Suppressor macrophage treated with lipopolysaccharide for 1 hour (primary cell): ENCODE measurements around the gene KIFC3.
A peak's percentile ranks its signal among the peaks of the same experiment; 100 is the strongest.

Source experiments
- DNase-seq, 3 donors: peaks; one replicate each; pipeline ENCODE4 v3.0.0-alpha.2; 2020 to 2022

Gene KIFC3

DNA sequence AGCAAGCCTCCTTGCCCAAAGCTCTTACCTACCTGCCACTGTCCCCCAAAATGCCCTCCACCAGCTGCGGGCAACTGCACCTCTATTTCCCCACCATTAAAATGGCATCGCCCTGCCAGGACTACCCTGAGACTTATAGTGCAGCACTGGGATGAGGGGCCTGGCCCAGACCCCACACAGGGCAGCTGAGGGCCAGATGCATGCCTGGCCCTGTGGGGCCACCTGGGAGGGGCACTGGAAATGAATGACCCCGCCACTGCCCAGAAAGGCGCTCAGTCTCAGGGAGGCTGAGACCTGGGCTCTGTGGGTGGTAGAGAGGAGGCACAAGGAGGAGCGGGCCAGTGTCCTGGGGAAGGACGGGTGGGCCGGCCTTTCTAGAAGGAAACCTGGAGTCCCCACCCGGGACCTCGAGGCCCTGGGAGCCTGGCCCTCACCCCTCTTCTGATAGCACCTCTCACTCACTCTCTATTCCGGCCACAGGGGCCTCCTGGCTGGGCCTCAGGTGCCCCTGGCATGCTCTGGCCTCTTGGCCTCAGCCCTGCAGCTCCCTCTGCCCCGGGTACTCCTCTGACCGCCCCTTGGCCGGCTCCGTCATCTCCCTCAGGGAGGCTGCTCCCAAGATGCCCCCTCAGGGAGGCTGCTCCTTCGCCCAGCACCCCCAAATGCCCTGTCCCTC is 39.8 kb downstream of the KIFC3 start:
- DNase-seq = no peak

DNA sequence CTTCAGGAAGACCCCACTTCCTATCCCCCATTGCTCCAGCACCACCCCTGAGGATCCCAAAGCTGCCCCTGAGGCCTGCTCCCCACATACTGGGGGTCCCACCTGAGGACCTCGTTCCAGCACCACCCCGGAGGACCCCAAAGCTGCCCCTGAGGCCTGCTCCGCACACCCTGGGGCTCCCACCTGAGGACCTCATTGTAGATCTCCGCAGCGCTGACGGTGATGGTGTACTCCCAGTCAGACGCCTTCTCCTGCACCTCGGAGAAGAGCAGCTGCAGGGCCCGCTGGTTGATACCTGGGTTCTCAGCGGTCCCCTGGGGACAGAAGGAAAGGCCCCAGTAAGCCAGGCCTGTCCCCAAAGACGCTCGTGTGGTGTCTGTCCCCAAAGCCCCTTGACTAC is 40.3 kb downstream of the KIFC3 start:
- DNase-seq = no peak

GRCh38 chr16:57761301-57761700 is 41.0 kb downstream of the KIFC3 start:
- DNase-seq = no peak

DNA sequence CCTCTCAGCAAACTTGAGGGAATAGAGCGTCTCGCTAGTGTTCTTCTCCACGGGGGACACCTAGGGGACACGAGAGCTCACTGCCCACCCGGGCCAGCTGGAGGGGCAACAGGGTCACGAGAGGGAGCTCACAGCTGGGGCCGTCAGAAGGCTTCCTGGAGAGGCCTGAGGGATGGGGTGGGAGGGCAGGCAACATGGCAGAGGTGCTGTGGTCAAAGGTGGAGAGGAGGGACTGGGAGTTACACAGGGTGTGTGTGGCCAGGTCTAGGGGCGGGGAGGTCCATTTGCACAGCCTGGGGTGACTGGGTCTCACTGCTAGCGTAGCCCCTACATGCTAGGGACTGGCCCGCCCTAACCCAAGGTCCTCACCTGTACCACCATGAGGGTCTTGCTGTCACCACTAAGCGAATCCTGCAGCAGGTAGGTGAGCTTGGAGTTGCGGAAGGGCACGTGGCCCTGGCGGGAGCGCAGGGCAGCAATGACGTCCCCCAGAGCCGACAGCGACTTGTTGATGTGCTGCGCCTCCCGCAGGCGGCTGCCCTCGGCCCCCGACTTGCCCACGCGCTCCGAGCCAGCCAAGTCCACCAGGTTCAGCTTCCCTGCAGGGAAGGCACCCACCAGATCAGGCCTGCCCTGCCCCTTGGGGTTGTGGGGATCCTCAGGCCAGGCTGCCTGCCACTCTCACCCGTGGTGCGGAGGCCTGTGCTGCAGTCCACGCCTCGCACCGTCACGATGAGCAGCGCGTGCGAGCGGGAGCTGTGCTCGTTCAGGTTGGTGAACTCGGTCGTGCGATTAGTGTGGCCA is 41.7 kb downstream of the KIFC3 start:
- DNase-seq = no peak

GRCh38 chr16:57759541-57760356 is 42.5 kb downstream of the KIFC3 start:
- DNase-seq = peak in 2 of 3 donors; percentile 21 to 50

GRCh38 chr16:57759131-57759530 is 43.2 kb downstream of the KIFC3 start:
- DNase-seq = no peak

DNA sequence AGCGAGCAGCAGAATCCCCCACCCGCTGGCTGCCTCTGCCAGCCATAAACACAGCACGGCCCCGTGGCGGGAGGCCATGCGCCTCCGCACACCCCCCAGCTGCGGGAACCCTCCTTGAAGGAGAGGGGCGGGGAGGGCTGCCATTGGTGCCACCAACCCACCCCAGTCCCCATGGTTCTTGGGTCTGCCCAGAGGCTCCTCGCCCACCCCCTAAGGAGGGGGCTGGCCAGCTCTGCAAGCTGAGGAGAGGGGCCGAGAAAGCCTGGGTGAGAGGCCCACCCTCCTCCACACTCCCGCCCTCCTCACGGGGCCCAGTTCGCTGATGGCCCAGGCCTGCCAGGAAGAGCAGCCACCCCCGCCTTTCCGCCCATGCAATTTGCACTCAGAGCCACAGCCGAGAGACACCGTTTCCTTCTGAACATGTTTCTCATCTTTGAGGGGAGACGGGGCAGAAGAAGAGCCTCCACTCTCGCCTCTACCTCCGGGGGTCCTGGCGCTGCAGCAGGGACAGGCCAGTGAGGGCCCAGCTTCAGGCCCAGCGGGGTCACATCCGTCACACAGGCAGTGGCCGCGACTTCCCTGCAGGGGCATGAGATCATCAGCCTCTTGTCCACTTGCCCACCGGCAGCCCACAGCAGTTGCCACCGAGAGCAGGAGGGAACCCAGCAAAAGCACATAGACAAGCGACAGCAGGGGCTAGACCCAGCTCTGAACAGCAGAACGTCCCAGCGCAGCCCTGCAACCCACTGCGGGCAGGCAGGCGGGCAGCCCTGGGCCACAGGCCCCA is 43.8 kb downstream of the KIFC3 start:
- DNase-seq = no peak

DNA sequence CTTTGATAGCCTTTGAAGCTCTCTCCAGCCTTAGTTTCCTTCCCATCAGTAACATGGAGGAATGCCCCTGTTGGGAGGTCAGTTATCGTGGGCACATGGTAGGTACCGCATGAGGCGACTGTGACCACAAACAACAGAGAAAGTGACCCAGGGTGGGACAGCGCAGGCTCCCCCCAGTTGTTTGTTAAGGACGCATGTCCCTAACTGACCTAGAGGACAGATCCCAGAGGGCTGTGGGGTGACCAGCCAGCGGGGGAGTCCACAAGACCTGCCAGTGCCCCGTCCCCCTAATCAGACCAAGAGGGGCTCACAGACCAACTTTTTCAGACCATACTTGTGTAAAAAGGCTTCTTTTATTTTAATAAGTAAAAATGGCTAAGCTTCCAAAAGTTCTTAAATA is 44.4 kb downstream of the KIFC3 start:
- no peak for DNase-seq

DNA sequence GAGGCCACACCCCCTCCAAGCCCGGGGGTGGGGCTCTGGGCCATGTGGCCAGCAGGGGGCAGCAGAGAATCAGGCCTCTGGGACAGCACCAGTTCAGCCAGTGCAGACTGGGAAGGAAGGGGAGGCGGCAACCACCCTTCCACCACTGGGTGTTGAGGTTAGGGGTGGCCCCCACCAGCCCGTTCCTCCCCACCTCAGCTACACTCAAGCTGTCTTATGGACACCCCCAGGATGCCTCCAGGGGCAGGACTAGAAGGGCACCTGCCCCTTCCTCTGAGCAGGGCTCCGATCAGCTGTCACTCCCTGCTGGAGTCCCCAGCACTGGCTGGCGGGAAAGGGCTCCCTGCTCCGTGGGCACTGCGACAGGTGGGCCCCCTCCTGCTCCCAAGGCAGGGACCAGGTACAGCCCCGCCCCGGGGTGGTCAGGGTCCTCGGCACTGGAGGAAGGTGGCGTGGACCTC is 44.9 kb downstream of the KIFC3 start:
- peak; percentile 86 to 95 (median 92) for DNase-seq

DNA sequence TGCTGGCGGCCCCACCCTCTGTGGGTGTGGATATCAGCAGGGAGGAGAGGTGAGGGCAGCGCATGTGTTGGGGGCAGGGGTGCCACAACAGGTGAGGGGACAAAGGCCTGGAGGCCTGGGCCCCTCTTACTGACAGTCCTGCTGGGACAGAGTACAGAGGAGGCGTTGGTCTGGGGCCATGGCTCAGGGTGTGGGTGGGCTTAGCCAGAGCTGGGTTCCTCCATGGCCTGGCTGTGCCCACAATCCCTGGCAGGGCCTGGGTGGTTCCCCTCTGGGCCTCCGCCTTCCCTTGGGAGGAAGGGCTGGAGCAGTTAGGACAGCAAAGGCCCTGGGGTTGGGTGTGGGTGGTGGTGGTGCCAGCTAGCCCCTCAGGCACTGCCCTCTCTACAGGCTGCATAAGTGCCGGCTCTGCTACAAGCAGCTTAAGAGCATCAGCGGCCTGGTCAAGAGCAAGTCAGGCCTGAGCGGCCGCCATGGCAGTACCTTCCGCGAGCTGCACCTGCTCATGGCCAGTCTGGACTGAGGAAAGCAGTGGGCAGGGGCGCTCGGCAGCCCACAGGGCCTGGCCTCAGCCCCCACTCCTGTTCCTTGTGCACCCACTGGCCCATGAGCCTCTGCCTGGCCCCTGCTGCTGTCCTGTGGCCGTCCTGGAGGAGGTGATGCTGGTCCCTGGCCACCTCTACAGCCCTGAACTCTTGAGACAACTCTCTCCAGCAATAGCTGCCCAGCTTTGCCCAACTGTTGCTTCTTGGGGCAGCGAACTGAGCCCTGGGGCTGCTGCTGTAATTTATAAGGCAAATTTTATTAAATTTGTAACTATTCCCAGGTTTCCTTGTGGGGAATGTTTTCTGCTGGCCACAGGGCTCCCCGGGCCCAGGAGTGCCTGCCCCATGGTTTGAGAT is 45.6 kb downstream of the KIFC3 start:
- no peak for DNase-seq

DNA sequence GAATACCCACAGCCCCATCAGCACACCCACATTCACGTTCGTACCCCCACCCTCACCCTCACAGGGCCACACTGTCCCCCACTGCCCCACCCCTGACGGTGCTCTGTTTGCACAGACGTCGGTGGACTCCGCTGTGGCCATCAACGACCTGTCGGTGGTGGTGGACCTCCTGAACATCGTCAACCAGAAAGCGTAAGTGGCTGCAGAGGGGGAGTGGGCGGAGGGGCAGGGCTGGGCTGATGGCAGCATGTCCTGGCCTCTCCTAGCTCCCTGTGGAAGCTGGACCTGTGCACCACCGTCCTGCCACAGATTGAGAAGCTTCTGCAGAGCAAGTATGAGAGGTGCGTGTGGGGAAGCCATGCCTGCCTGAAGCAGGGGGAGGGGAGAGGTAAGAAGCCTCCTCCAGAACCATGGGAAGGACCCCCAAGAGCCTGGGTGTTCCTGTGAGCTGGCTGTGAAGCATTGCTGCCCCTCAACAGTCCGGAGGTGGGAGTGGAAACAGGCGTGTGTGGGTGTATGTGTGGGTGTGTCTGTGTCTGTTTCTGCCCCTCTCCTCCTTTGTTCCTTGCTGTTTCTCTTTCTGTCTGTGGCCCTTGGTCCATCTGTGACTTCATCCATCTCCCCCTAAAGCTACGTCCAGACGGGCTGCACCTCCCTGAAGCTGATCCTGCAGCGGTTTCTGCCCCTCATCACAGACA is 46.4 kb downstream of the KIFC3 start:
- DNase-seq = no peak

- no peak for DNase-seq
Observed at GRCh38 chr16:57755061-57755684, 47.1 kb downstream of the KIFC3 start.

DNA sequence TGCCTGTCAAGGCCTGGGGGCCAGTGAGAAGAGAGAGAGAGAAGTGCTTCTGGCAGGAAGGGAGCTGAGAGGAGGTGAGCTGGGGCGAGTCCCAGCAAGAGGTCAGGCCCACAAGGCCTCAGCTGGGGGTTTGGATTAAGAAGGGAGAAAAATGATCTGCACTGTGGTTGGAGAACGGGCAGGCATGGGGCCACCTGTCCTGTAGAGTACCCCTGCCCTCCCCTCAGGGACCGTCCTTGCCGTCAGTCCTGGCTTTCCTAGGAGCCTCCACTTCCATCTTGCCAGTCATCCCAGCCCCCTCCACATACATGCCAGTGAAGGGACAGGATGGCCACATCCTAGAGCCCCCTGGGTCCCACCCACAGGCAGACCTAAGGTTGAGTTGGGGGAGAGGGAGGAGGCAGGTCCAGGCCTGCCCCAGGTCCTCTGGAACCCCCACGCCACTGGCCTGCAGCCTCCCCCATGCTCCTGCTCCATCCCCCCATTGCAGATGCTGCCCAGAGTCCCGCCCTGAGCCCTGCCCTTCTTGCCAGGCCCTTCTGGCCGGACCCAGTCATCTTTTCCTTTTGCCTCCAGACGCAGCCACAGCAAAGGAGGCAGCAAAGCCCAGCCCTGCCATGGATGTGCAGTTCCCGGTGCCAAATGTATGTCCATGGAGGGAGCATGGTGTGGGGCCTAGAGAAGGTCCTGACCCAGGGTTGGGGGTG is 47.8 kb downstream of the KIFC3 start:
- DNase-seq = no peak

DNA sequence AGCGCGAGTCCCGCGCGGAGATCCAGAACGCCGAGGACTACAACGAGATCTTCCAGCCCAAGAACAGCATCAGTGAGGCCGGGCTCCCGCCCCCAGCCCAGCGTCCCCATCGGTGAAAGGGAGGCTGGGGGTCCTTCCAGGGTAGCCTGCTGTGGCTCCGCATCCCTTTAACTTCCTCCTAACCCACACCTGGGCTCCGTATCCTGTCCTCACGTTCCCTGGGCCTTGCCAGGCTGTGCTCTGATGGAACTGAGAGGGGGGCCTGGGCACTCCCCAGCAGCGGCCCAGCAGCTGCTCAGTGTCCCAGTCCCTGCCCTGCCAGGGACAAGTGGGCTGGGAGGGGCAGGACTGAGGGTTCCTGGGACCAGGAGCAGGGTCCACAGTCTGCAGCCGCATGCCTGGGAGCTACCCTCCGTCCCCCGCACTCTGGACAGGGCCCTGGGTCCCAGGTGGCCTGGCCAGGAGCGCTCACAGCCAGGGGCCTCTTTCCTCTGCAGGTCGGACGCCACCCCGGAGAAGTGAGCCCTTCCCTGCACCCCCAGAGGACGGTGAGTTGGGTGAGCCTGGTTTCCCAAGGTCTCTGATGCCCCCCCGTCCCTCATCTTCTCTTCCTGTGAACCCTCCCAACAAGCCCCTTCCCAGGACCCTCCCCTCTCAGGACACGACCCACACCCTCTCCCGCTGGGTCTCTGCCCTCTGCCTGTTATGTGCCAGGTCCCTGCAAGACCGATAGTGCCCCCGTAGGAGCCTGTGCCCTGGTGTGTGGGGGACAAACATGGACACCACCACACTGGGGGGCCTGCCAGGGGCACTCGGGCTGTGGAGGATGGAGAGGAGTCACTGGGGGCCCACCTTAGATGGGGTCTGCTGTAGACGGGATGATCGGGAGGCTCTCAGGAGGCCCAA is 48.6 kb downstream of the KIFC3 start:
- DNase-seq = no peak

- DNase-seq = no peak
Observed at GRCh38 chr16:57752581-57753447, 49.5 kb downstream of the KIFC3 start.

DNA sequence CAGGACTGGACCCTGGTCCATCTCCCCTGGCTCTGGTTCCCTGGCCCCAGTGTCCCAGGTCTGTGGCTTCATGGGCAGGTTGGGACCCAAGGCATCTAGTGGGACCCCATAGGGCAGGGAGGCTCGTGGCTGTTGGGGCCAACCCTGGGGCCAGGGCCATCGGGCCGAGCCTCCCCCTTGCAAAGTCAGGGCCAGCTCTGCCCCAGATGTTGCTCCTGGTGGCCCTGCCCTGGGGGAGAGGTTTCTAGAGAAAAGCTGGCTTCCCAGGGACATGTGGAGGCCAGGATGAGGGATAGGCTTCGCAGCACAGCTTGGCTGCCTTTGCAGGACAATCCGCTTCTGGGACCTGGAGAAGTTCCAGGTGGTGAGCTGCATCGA is 50.1 kb downstream of the KIFC3 start:
- no peak for DNase-seq

DNA sequence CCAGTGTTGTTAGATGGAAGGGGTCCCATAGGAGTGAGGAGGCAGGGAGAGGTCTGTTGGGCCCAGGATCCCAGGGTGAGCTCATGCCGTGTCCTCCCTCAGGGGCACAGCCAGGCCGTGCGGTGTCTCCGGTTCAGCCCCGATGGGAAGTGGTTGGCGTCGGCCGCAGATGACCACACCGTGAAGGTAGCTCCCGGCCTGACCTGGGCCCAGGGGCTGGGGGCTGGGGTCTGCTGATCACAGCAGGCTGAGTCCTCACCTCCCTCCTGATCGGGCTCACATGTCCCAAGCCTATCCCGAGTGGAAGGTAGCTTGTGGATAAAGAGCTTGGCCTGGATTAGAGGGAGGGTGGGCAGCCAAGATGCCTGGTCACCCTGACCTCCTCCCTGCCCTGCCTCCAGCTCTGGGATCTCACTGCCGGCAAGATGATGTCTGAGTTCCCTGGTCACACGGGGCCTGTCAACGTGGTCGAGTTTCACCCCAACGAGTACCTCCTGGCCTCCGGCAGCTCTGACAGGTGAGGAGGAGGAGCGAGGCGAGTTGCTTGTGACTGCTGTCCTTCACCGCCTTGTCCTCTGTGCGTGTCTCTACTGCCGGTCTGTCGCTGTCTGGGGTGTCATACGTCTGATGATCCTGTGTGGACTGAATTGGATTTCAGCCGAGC is 50.6 kb downstream of the KIFC3 start:
- DNase-seq = no peak
